HG03064 (cell line): Measurements from ENCODE around the gene KCNH5.

Experiments
- ATAC-seq: cut with Tn5 transposase; IDR thresholded peaks from one replicate; pipeline ENCODE4 v1.9.1; 2021; ENCODE audit warnings: low read depth; ENCODE audit not compliant: unreplicated experiment

KCNH5 gene

DNA sequence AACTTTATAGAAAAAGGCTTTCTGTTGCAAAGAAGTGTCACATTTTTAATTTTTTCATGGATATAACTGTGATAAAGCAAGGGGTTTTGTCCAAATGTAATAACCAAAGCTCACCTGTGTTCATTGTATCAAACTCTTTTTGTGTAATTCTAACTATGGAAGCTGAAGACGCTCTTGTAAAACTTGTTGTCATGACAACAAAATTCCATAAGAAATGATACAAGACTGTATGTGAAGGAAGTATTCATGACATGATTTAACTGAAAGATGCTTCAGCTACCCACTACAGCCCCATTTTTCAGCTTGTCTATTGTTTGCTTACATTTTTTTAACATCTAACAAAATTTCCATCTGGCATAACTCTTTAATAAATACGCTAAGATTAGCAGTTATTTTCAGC, 360.9 kb downstream of the KCNH5 start:
- ATAC-seq: no peak

DNA sequence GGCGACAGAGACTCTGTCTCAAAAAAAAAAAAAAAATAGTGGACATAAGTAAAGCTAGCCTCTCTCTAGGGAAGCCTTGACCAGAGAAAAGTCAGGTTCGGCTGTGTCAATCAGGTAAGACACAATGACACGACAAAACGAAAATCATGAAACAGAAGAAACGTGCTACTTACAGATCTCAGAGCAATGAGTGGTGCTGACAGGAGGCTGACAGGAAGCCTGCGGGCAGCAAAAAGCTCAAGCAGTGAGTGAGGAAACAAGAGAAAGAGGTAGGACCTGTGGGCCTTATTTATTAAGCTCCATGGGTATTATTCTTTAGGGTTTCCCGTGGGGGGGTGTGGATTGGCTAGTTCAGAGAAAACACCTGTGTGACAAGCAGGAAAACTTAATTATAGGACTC, 363.1 kb downstream of the KCNH5 start:
- ATAC-seq: no peak

DNA sequence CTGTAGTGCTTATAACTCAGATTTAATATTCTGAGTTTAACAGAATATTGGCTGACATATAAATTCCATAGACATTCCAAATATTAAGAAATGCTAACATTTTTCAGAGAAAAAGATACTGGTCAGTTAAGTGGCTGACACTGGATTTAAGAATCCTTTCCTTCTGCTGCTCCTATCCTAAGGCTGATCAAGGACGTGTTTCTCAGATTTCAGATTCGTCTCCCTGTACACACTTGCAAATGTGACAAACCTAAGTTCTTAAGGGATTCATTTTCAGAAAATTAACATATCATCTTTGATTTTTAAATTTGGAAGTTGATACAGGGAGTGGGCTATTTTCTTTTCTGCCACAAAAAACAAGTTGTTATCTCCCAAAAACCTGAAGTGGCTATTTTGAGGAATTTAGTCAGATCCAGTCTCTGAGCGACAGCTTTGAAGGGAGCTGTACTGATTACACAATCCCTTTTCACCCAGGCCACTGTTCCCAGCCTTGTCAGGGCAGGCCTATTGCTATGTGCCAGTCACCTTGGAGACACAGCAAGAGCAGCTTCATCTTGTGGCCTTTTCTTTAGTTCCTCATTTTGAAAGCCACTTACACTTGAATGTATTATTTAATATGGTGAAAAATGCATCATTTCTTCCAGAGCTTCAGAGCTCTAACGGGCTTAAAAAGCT, 370.6 kb downstream of the KCNH5 start:
- no peak for ATAC-seq

DNA sequence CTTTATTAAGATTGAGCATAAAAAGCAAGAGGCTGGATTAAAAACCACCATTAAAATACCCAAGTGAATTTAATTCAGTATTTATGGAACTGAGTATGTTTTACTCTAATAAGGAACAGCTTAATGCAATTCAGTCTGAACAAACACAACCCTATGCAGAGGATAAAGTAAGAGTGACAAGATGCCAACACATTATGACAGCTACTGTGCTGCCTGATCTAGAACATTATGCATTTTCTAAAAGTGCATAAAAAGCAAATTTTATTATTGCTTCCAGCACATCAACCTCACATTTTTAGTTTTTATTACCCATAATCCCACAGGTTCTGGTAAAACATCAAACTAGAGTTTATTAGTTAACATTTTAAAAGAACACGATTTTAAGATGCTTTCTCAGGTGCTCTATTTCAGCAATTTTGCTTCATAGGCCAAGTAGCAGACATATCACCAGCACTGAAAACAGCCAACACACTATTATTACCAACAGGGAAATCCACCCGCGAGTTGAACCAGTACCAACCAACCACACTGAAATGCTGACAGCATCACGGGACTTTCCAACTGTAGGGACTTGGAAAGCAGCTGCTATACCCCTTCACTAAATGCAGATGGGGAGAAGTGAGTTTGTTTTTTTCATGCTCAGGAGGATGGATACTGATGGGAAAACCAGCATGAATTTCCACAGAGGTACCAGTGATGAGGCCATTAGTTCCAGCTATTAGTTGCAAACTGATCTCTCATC, 372.1 kb downstream of the KCNH5 start:
- ATAC-seq: no peak

DNA sequence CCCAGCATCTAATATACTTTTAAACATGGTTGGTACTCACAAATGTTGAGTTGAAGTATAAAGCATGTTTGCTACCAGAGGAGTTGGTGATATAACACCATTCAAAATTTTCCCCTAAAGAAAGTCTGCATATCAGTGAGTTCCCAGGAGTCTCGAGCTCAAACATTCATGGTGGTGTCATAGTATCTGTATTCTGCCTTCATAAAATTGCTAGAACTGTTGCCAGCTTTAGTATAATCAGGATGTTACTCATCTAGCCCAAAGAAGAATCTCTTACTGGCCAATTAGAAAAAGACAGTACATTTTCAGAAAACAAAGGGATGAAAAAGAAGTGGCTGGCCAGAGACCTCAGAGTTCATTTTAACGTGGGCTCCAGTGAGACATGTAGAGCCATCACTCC, 374.7 kb downstream of the KCNH5 start:
- no peak for ATAC-seq

DNA sequence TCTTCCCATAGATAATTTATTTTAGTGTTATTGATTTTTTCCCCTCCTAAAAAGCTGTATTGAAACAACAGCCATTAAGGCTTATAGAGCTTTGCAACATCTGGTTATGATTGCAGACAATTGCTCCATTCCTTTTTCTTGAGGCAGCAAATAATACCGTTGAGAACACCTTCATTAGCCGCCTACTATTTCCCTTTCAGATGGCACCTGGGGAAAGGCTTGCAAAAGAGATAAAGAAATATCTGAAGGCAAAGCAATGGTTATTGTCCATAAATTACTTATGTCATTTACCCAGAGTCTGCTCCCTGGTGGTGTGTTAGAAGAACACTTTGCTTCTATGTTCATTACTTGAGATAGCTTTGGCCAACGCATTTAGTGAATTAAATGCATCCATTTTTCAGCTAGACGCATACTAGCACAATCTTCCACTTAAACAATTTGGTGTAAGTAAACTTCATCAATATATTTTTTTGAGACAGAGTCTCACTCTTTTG, 377.8 kb downstream of the KCNH5 start:
- no peak for ATAC-seq

DNA sequence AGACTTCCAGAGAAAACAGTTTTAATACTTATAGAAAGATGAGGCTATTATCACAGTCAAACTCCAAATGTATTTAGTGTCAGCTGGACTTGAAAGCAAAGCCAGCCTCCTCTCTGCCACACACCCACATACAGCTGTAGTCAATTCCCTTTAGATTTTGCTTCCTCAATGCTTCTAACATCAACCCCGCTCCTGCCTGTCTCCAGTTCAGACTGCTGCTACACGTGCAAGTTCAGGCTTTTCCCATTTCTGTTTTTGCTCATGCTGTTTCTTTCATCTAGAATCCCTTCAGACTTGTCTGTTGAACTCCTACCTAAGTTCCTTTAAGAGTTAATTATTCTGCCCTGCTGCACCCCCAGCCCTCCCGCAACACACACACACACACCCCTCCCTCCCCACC, 380.0 kb downstream of the KCNH5 start:
- ATAC-seq: no peak

DNA sequence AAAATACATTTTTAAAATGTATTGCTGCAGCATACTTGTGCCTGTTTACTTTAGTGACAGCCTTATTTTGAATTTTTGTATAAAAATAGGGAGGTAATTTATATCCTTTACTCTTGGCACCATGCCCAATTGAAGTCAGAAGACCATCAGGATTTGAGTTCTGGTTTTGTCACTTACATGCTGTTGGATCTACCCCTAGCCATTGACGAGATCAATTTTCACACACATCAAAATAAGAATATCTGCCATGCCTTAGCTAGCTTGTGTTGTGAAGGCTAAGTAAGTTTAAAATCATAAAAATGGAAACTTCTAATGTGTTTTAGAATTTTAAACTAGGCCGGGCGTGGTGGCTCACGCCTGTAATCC, 381.8 kb downstream of the KCNH5 start:
- ATAC-seq: no peak

DNA sequence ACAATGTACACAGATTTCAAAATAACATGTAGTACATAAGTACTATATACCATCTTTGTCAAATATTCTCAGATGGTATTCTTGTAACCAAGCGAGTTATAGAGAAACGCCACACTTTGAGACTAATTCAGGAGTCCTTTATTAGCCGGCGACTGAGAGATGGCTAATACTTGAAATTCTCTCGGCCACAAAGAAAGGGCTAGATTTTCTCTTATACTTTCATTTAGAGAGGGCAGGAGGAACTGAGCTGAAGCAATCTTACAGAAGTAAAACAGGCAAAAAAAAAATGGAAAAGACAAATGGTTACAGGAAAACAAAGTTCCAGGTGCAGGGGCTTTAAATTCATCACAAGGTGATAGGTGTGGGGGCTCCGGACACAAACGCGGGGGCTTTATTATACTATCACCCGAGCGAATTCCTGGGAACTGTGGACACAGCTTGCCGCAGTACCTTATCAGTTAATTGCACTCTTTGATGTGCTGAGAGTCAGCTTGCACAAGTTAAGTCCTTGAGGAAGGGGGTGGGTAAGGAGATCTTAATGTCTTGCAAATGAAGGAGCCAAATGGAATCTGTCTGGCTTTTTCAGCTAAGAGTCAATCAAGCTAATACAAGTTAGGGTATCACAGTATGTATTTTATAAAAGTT, 382.3 kb downstream of the KCNH5 start:
- ATAC-seq: no peak

DNA sequence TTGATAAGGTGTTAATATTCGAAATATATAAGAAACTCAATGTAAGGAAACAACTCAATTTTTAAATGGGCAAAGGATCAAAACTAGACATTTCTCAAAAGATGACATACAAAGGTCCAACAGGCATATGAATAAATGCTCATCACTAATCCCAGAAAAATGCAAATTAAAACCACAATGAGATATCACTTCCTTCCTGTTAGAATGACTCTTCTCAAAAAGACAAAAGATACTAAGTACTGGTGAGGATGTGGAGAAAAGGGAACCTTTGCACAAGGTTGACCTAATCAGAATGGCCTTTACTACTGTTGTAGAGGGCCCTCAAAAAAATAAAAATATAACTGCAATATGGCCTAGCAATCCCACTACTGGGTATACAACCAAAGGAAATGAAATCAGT, 383.4 kb downstream of the KCNH5 start:
- ATAC-seq: no peak

DNA sequence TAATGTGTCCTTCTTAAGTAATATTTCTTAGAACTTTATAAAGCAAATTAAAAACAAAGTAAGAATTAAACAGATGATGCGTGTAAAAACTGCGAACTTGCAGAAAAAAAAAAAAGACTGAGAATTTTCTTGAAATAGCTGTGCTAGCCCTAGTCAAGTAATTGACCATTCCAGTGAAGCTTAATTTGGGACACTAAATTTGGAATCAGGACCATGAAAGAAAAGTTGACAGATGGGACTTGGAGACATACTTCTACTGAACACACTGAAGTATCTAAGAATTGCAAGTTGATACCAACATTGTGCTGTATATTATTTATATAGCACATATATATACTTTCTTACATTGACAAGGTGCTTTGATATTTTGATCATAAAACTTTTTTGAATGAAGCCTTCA, 386.6 kb downstream of the KCNH5 start:
- no peak for ATAC-seq

DNA sequence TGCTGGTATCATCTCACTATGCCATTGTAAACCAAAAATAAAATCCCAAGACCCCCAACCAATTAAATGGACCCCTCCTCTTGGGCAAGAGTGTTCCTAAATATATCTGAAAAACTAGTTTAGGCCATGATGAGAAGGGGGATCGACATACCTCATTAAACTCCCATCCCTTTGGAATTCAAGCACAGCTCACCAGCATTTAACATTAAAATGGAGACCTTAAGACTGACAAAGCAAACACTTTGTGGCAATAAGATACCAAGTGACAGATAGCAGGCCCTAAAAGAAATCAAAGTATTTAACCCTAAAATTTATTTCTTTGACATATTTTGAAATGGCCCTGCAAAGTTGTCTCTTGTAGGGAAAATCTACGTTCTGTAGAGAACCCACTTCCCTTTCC, 387.9 kb downstream of the KCNH5 start:
- ATAC-seq: no peak

DNA sequence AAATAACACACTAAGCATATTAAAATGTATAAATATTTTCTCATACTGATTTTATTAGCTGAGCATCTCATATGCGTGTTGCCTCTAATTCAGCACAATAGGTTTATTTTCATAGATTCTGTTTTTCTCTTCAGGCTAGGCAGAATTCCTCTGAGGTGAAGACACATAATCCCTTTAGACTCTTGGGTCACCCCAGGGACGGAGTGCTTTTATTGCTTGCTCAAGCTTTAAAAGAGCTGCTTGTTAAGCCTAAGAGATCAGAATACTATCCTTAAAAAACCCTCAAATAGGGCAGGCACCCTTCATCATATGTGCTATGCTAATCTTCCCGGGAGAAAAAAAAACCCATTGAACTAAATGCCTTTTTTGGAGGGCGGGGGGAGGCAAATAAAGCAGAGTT, 390.1 kb downstream of the KCNH5 start:
- no peak for ATAC-seq

DNA sequence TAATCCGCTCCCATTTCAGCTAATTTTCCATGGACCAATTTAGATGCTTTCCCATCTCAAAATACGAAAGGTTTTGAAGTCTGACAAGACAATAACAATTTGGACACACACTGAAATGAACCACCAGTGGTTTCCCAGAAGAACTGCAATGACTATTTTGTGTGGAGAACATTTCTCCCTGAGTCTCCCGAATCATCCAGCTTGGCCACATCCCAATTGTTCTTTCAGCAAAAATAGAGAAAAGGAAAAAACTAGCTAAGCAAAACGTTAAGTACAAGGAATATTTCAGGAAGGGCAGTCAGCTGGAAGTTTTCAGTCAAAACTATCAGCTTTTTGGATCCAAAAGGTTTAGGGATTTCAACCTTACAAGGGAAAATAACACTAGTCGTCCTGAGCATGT, 390.6 kb downstream of the KCNH5 start:
- no peak for ATAC-seq
